NCI-H446 (cell line): ENCODE measurements around the gene KCTD8.

Experiments used
- DNase-seq, 2 experiments: peaks; one replicate each; lab custom pipeline; 2025; lab: John Stamatoyannopoulos, UW

The KCTD8 gene

DNA sequence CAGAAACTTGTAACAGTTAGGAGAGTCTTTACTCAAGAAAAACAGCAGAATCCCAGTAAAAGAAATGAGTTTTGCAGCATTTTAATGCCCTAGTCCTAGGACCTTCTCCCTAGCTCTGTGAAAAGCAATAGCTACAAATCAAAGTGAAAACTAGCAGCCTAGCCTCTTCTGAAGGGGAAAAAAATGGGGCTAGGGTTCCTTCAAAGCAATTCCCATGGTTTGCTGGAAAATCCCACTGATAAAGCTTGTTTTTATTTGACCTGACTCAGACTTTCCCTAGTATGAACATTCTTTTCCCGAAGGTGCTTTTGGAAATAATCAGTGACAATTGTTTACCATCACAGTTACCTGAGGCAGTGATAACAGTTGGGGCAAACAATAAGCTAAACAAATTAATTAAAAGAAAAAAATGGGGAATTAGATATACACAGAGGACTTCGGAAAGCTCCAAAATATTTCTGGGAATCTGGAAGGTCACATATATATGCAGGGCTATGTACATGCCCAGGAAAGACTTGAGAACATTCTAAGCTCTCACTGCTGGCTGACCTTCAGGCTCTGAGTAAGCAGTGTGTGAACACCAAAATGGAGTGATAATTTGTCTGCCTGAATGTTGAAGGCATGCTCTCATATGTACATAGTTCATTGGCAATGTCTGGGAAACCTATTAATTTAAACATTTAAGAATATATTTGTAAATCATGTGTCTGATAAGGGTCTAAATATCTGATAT is 285.9 kb downstream of the KCTD8 start:
- no peak for DNase-seq

DNA sequence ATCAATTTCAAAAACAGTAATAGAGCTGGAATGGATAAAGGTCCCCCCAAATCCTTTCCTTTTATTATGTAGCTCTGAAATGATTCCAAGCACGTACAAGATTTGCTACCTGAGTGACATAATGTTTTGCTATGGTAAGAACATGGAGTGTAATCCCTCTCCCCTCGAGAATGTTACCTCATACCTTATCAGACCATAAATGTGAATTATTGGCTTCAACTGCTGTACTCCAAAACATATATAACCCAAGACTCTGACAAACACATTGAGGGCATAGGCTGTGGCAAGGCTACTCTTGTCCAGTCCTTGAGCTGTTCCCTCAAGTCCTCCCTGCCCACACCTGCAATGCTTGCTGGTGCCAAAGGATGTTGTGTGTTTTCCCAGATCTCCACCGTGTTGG is 286.9 kb downstream of the KCTD8 start:
- DNase-seq = no peak

DNA sequence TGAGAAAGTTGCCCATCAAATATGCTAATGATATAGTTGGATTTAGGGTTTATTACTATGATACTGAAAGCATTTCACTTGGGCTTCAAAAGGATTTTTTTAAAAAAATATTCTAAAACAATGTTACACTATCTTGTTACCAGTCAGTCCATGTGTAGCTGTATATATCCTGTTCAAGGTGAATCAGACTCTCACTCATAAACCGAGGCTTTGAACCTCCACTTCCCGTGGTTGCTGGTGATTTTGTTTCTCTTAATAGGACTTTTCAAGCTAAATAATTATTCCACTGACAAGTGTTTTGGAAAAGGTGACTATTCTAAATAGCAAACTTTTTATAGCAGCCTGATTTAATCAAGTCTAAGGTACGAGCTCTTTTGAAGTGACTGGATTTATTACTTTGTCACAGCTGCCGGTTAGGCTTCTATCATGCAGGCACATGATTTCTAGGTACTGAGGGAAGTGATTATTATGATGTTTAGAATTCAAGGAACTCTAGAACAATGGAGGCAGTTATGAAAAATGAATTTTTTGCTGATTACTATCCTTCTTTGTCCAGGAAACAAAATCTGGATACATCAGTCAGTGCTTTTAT is 287.7 kb downstream of the KCTD8 start:
- DNase-seq = no peak

DNA sequence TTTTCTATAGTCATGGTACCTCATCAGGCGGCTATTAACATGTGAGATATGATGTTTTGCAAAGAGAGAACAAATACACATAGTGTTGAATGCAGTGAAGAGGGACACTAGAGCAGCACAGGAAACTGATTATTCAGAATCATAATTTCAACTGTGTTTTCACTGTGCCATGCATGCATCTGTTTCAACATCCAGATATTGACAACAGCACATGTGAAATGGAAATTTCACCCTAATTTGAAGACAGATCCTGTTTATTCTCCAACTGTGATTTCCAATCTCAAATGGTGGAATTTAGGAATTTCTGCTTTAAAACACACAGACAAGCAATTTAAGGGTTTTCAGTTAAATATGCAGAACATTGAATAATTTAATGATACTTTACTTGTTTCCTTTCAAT is 288.6 kb downstream of the KCTD8 start:
- no peak for DNase-seq

DNA sequence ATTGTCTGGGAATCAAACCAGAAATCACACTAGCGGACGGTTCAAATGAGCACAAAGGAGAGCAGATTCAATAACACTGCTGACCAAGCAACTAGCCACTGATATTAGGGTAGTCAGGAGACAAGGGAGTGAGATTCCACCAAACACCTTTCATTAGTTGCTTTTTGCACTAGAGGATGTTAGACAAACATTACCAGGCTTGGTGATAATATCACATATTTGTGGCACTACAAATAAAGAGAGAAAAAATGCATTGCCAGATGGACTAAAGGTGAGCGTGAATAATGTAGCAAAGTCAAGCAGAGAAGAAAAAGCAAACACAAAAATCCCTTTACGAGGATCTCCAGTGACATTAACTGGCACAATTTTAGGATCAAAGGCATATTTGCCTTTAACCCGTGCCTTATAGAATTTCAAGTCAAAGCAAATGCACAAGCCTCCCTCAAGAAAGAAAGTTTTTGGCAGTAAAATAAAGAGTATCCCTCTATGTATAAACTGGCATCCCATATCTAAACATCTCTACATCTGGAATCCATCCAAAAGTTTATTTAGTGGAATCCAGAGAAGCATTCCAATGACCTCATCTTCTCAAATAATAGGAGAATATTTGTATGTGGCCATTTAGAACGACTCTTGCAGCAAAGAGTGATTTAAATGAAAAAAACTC is 290.9 kb downstream of the KCTD8 start:
- DNase-seq = peak in 1 of 2 experiments; percentile 19

DNA sequence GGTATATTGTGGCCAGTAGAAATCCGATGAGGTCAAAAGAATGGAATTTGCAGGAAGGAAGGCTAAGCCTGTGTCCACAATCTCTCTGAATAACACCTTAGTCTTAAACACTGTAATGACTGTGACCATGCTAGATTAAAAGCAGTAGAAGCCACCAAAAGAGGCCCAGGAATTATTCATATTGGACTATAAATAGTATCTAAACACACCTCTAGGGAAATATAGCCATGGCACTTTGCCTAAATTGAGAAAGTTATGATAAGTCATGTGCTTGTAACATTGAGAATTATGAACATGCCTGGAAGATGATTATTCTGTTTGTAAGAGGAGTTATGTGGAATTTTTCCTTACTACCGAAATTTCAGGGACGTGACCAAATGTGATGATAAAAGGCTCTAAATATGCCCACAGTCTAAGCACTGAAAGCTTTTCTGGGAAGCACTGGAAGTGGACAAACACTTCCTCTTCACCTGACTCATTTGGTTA is 298.5 kb downstream of the KCTD8 start:
- no peak for DNase-seq

DNA sequence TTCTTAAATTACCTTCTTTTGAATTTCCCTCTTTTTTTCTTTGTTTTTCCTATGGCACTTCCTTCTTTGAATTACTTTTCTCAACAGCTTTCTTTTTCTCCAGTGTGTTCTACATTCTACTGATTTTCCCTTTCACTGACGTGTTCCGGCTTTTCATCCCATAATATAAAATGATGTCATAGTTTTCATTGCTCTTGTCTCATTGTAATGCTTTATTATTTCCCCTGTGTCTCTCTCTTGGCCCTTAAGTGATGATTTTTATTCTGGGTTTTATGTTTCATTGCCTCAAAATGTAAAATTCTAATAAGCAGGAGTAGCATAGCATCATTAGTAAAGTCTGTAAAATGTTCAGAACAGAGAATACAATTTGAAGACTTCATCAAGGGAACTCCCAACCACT is 299.3 kb downstream of the KCTD8 start:
- no peak for DNase-seq

DNA sequence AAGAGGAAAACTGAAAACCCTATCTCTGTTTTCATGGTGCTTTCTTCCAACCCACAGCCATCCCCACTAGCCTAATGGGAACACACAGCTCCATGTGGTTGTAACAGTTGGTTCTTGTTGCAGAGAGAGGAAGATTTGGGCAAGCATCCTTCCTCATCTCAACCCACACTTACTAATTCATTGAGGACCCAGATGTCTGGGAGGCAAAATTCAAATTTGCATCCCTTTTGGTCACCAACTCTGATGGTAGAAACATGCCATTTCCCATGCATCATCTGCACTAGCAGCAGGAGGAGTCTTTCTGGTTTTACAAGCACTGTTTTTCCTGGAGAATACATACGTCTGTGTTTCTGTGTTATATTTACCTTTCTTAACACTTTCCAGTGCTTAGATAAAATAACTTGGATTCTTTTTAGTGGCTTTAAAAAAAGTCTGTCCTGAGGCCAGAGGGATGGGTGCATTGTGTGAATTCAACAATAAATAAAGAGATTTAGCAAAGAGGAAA is 301.0 kb downstream of the KCTD8 start:
- no peak for DNase-seq

DNA sequence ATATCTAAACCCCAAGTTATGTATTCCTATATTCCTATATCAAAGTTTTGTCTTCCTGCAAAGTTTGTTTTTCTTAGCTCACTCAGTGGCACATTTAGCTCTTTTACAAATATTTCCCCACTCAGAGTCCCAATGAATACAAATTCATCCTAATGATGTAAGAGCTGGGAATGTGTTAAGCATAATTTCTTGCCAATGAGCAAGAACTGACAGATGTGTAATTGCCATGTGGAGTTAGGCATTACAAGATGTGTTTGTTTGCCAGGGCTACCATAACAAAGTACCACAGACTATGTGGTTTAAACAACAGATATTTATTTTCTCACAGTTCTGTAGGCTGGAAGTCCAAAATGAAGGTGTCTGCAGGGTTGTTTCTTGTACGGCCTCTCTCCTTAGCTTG is 302.1 kb downstream of the KCTD8 start:
- no peak for DNase-seq

DNA sequence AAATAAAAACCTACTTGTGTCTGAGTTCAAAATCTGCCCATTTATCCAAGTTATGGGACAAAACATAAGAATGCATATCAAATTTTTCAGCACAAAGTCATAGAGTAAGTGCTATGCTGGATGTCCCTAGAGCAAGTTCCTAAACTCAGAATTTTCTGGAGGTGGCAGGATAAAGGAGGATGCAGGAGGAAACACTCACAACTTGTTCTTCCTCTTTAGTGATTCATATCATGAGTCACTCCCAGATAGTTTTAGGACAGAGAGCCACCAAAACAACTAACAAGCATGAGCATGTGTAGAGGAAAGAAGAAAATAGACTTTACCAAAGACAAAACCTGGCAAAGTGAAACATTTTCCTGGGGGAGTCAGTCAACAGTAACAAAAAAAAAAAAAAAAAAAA is 302.7 kb downstream of the KCTD8 start:
- no peak for DNase-seq

DNA sequence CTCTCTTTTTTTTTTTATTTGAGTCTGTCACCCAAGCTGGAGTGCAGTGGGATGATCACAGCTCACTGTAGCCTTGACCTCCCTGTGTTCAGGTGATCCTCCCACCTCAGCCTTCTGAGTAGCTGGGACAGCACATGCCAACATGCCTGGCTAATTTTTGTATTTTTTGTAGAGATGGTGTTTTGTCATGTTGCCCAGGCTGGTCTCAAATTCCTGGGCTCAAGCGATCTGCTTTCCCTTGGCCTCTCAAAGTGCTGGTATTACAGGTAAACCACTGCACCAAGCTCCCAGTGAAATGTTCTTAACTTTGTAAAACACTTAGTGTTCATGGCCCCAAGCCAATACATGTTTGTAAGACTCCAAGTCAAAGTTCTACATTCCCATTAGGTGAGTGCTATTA is 316.1 kb downstream of the KCTD8 start:
- no peak for DNase-seq
